Measurements from ENCODE around the gene TERB2.
"Not testable (repeated sequence)": the region's sequence is repeated elsewhere in the genome, so short reads cannot be mapped to it uniquely, and the experiment has no call there.

Gene TERB2

GRCh38 chr15:44956388-44956787 is at the start of gene TERB2:
Gene TERB2, plus strand, starts transcription at chr15:44956687. Its CDS starts 32 bp downstream, at chr15:44956719.
- DNase-seq, result no peak

- DNase-seq, result no peak
Measured at GRCh38 chr15:44909423-44909822, 47.1 kb upstream of the TERB2 start.

- no peak for DNase-seq
Measured at GRCh38 chr15:44910981-44911625, 45.4 kb upstream of the TERB2 start.

- not testable (repeated sequence) for DNase-seq
Measured at GRCh38 chr15:44912186-44912585, 44.3 kb upstream of the TERB2 start.

GRCh38 chr15:44912974-44913448 is 43.5 kb upstream of the TERB2 start:
- DNase-seq, result not testable (repeated sequence)

GRCh38 chr15:44918136-44918535 is 38.4 kb upstream of the TERB2 start:
- DNase-seq, result no peak

GRCh38 chr15:44928658-44929057 is 27.8 kb upstream of the TERB2 start:
- not testable (repeated sequence) for DNase-seq

GRCh38 chr15:44930283-44930682 is 26.2 kb upstream of the TERB2 start:
- not testable (repeated sequence) for DNase-seq

GRCh38 chr15:44958302-44958701 is 1.8 kb downstream of the TERB2 start:
- not testable (repeated sequence) for DNase-seq

GRCh38 chr15:44968475-44968874 is 12.0 kb downstream of the TERB2 start:
- DNase-seq, result no peak

GRCh38 chr15:44971036-44971435 is 14.5 kb downstream of the TERB2 start:
- no peak for DNase-seq

- not testable (repeated sequence) for DNase-seq
Measured at GRCh38 chr15:44976183-44976582, 19.7 kb downstream of the TERB2 start.

GRCh38 chr15:44977781-44978180 is 21.3 kb downstream of the TERB2 start:
- DNase-seq, result not testable (repeated sequence)

- DNase-seq, result not testable (repeated sequence)
Measured at GRCh38 chr15:44979617-44980339, 23.3 kb downstream of the TERB2 start.

GRCh38 chr15:44984144-44984543 is 27.7 kb downstream of the TERB2 start:
- DNase-seq, result not testable (repeated sequence)

GRCh38 chr15:44986346-44987055 is 30.0 kb downstream of the TERB2 start:
- DNase-seq, result not testable (repeated sequence)

GRCh38 chr15:44987711-44988110 is 31.2 kb downstream of the TERB2 start:
- not testable (repeated sequence) for DNase-seq

GRCh38 chr15:44988184-44988869 is 31.8 kb downstream of the TERB2 start:
- not testable (repeated sequence) for DNase-seq

GRCh38 chr15:44988870-44989219 is 32.4 kb downstream of the TERB2 start:
- DNase-seq, result not testable (repeated sequence)

- not testable (repeated sequence) for DNase-seq
Measured at GRCh38 chr15:44997632-44998031, 41.1 kb downstream of the TERB2 start.

GRCh38 chr15:44999105-44999504 is 42.6 kb downstream of the TERB2 start:
- DNase-seq, result no peak

- not testable (repeated sequence) for DNase-seq
Measured at GRCh38 chr15:45001180-45001579, 44.7 kb downstream of the TERB2 start.
